GM21526 (cell line): Measurements from ENCODE around the gene CTDNEP1.

Experiments
- ATAC-seq: cut with Tn5 transposase; IDR thresholded peaks from one replicate; pipeline ENCODE4 v1.9.1; 2021; ENCODE audit warnings: moderate library complexity; ENCODE audit not compliant: unreplicated experiment, low FRiP score

The CTDNEP1 gene

GRCh38 chr17:7216242-7217112, 35.1 kb downstream of the CTDNEP1 start:
- ATAC-seq: no peak

- ATAC-seq: no peak
These were observed 35.8 kb downstream of the CTDNEP1 start for GRCh38 chr17:7215652-7216180.

GRCh38 chr17:7215136-7215638, 36.3 kb downstream of the CTDNEP1 start:
- no peak for ATAC-seq

- peak; percentile 62 for ATAC-seq
These were observed 37.0 kb downstream of the CTDNEP1 start for GRCh38 chr17:7214300-7215135.

GRCh38 chr17:7213895-7214299, 37.6 kb downstream of the CTDNEP1 start:
- no peak for ATAC-seq

GRCh38 chr17:7211491-7212273, 39.9 kb downstream of the CTDNEP1 start:
- ATAC-seq: no peak

- no peak for ATAC-seq
These were observed 42.6 kb downstream of the CTDNEP1 start for GRCh38 chr17:7208754-7209460.

- ATAC-seq: no peak
These were observed 43.4 kb downstream of the CTDNEP1 start for GRCh38 chr17:7208027-7208571.

- no peak for ATAC-seq
These were observed 44.2 kb downstream of the CTDNEP1 start for GRCh38 chr17:7207120-7208001.

GRCh38 chr17:7205561-7205960, 46.0 kb downstream of the CTDNEP1 start:
- ATAC-seq: no peak

GRCh38 chr17:7204828-7205461, 46.6 kb downstream of the CTDNEP1 start:
- peak; percentile 71 for ATAC-seq

- ATAC-seq: no peak
These were observed 47.2 kb downstream of the CTDNEP1 start for GRCh38 chr17:7204336-7204735.

GRCh38 chr17:7203391-7203790, 48.1 kb downstream of the CTDNEP1 start:
- ATAC-seq: no peak

GRCh38 chr17:7196651-7197401, 54.7 kb downstream of the CTDNEP1 start:
- no peak for ATAC-seq

- ATAC-seq: no peak
These were observed 55.6 kb downstream of the CTDNEP1 start for GRCh38 chr17:7195971-7196370.
